Inflammatory macrophage treated with lipopolysaccharide for 1 hour (primary cell): ENCODE data around the gene EIPR1.

ENCODE experiments used
- DNase-seq, 2 donors: peaks; one replicate each; pipeline ENCODE4 v3.0.0-alpha.2; 2020 to 2022

The EIPR1 gene

DNA sequence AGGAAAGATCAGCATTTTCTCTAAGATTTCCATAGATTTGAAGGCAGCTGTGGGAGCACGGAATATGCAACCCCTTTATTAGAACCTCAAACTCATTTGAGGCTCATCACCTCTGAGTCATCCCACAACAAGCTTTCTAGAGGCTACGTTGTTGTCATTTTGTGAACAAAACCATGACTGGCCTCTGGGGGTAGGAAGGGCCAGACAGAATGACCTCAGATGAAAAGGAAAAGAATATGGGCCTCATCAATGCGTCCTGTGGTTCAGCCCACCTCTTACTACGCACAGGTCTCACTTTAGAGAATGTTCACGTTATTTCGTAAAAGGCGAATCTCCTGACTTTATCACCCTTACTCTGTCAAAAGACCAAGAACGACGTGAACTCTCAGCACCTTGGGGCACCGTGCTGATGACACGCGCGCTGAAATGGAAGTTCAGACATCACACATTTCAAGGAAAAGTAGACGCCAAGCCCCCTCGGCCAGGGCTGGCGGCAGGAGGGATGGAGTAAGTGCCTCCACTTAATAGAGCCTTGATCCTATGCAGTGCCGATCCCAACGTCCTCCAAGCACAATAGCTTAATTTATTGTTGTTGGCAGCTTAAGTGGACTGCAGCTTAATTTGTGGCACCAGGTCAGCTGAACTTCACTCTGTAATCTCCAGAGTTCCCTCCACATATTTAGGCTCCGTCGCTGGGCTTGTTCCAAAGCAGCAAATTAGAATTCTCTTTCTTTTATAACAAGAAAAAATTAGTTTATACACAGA lies 208.3 kb downstream of the EIPR1 start:
- DNase-seq: no peak

DNA sequence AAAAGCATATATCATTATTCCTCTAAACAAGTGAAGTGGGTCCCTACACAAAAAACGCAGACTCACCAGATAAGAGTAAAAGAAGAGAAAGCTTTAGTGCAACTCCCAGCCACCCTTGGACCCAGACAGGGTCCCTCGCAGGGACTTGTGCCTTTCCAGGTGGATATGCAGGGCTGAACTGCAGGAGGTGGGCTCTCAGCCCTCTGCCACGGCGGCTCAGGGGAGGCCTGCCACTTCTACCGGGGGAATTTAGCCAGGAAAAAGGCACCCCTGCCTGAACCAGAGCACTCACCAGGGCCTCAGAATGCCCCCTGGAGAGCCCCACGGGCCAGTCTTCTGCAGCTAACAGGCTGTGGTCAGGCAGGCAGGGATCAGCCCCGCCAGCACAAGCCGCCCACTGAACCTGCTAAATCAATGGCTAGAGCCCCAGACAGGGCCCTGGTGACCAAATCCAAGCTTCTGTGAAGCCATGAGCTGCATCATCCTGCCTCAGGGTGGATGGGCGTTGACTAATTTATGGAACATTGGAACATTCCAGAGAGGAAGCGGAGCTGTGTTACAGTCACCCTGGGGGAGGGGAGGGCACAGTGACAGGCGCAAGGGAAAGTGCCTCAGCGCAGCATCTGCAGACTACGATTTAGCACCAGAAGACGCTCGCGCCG lies 209.3 kb downstream of the EIPR1 start:
- no peak for DNase-seq

DNA sequence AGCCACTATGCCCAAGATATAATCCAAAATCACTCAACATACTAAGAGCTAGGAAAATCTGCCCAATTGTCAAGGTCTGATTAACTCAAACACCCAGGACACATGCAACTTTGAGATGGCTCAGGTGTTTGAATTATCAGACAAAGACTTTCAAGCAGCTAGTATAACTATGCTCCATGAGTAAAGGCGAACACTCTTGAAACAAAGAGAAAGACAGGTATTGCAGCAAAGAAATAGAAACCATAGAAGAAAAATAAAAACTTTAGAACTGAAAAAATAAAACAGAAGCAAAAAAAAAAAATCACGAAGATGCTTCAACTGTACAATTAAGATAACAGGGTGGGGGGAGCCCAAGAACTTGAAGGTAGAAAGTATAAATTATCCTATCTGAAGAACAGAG lies 214.2 kb downstream of the EIPR1 start:
- no peak for DNase-seq

DNA sequence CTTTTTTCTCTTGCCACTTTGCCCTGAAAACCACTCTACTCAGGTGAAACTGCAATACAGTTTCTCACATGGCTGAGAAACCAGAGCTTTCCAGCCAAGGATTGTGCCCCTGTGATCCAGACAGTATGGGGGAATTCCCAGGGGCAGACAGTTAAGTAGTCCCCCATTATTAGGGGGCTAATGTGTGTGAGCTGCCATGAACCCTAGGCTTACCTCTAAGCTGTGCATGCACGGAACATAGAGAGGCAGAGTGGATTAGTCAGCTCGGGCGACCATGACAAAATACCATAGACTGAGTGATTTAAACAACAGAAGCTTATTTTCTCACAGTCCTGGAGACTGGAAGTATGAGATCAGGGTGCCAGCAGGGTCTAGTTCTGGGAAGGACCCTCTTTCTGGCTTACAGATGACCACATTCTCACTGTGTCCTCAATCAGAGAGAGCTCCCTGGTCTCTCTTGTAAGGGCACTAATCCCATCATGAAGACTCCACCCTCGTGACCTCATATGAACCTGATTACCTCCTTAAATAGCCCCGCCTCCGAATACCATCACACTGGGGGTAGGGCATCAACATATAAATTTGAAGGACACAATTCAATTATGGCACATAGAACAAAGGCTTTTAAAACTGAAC lies 215.1 kb downstream of the EIPR1 start:
- no peak for DNase-seq

- no peak for DNase-seq
These were observed 216.8 kb downstream of the EIPR1 start for GRCh38 chr2:3160751-3161330.

GRCh38 chr2:3159782-3160545 lies 217.7 kb downstream of the EIPR1 start:
- no peak for DNase-seq

DNA sequence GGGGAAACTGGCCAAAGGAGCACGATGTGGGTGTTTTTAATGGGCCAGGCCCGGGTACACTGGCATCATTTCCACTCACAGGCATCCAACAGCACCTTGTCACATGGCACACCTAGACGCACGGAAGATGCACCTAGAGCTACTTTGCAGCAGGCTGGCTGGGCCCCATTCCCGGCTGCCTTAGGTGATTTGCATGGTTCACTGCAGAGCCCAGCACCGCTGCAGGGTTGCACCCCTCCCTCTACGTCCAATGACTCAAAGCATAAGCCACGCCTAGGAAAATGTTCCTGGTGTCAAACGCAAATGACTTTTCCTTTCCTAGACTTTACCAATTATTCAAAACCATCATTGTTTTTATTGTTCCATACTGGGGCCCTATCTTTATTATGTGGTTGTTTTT lies 222.9 kb downstream of the EIPR1 start:
- DNase-seq: no peak

GRCh38 chr2:3154146-3154545 lies 223.5 kb downstream of the EIPR1 start:
- DNase-seq: no peak

DNA sequence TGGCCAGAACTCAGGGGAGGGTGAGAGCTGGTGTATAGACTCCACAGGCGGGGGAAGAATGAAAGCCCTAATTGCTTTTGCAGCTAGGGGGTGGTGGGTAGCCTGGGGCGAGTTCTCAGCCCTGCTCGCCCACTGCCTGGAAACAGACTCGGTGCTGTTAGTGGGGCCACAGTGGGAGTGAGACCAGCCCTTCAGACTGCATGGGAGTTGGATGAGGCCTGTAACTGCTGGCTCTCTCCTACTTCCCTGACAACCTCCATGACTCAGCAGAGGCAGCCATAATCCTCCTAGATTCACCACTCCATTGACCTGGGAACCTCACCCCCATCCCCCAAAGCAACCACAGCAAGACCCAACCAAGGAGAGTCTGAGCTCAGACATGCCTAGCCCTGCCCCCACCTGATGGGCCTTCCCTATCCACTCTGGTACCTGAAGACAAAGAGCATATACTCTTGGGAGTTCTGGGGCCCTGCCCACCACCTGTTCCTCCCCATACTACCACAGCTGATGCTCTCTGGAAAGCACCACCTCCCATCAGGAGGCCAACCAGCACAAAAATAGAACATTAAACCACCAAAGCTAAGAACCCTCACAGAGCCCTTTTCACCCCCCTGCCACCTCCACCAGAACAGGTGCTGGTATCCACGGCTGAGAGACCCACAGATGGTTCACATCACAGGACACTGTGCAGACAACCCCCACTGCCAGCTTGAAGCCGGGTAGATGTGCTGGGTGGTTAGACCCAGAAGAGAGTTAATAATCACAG lies 226.3 kb downstream of the EIPR1 start:
- no peak for DNase-seq

DNA sequence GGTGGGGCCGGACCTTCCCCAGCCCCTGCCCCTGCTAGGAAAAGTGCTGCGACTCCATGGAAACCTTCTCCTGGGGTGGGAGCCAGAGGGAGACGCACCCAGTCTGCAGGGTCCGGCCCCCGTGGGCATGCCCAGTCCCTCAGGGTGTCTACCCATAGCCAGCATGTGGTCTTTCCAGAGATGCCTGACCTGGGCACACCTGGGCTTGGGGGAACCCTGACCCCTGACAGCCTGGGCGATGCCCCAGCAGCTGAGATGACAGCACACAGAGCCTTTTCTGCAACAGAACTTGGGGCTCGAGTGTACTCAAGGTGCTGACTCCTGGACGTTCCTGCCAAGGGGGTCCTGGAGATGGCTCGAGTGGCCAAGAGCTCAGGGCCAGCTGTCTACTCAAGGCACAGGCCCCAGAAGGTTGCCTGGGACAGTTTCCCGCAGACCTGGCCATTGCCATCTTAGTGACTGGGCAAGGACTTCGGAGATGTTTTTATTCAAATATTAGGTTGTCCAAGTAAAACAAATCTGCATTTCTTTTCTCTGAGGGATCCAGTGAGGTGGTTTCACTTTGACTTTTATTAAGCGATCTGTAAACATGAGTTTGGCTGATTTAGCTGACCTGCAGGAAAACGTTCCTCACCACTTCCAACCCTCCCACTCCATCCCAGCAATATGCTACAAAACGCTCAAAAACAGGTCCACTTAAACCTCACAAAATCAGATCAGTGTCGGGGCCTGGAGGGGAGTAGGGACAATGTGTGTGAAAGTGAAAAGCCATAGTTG lies 228.0 kb downstream of the EIPR1 start:
- no peak for DNase-seq

DNA sequence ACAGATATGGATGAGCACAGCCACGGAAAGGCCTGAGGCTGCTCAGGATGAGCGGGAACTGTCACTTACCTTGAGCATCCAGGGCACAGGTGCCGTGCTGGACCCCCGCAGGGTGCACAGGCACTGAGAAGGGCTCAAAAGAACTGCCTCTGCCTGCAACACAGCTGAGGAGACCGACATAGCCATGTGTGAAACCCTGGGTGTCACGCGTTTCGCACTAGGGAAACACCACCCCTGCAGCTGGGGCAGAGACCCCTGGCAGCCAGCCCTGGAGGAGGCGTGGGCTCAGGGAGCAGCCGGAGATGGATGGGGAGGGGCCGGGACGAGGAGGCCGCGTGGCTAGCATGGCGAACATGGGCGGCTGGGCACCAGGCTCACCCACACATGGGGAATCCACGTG lies 228.9 kb downstream of the EIPR1 start:
- DNase-seq: no peak

GRCh38 chr2:3147651-3148530 lies 229.7 kb downstream of the EIPR1 start:
- no peak for DNase-seq

GRCh38 chr2:3146772-3147650 lies 230.6 kb downstream of the EIPR1 start:
- DNase-seq: no peak

DNA sequence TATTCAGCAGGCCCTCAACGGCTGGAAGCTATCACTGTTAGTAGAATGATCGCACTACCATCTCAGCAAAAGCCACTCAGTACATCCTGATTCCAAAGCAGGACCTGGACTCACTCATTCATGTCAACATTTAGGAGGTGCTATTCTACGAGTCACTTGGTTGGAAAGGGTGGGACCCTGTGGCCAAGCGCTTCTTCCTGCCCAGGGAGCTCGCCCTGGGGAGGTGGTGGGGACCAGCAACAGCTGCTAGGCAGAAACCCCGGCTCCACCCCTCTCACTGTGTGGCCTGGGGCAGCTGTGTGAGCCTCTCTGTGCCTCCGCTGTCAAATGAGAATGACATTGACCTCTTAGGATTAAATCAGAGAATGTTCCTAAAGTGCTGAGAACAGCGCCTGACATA lies 231.4 kb downstream of the EIPR1 start:
- DNase-seq: no peak

GRCh38 chr2:3145471-3146021 lies 232.1 kb downstream of the EIPR1 start:
- DNase-seq: no peak

GRCh38 chr2:3144856-3145255 lies 232.8 kb downstream of the EIPR1 start:
- DNase-seq: no peak

DNA sequence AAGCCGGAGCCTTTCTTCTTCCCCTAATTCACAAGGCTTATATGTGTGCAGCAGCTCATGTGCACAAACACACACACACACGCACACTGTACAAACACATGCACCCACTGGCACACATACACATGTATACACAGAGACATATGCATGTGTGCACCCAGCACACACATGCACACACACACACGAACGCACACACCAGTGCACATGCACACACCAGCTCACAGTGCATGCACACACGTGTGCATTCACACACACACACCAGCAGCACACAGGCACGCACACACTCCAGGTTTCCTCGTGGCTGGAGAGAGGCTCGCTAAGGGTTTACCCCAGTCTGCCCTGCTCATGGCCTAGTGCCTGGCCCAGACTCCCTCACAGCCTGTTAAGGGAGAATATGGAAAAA lies 234.0 kb downstream of the EIPR1 start:
- no peak for DNase-seq

- no peak for DNase-seq
These were observed 234.6 kb downstream of the EIPR1 start for GRCh38 chr2:3142961-3143571.

GRCh38 chr2:3142210-3142609 lies 235.4 kb downstream of the EIPR1 start:
- no peak for DNase-seq
